ENCODE data around the gene ZDHHC20. TPM values are rescaled to one million over a fixed set of nuclear protein-coding genes. Genes with fewer than 3 reads are reported as not detected.

ZDHHC20 gene
- polyA plus RNA-seq, 12 donors, result 38.7 to 73.4 (median 53.3) TPM; not detected in 1

GRCh38 chr13:21362741-21363140, 96.4 kb downstream of the ZDHHC20 start:
- DNase-seq, result no peak

GRCh38 chr13:21361706-21362105, 97.4 kb downstream of the ZDHHC20 start:
- DNase-seq, result no peak

GRCh38 chr13:21361123-21361522, 98.0 kb downstream of the ZDHHC20 start:
- no peak for DNase-seq

- DNase-seq, result no peak
Observed at GRCh38 chr13:21360463-21360862, 98.6 kb downstream of the ZDHHC20 start.

GRCh38 chr13:21359855-21360254, 99.2 kb downstream of the ZDHHC20 start:
- DNase-seq, result no peak

- DNase-seq, result no peak
Observed at GRCh38 chr13:21355304-21355703, 103.8 kb downstream of the ZDHHC20 start.

- DNase-seq, result no peak
Observed at GRCh38 chr13:21354721-21355120, 104.4 kb downstream of the ZDHHC20 start.

- no peak for DNase-seq
Observed at GRCh38 chr13:21348488-21349120, 110.5 kb downstream of the ZDHHC20 start.

- no peak for DNase-seq
Observed at GRCh38 chr13:21347753-21348318, 111.3 kb downstream of the ZDHHC20 start.

- no peak for DNase-seq
Observed at GRCh38 chr13:21344662-21345176, 114.4 kb downstream of the ZDHHC20 start.

GRCh38 chr13:21343659-21344058, 115.4 kb downstream of the ZDHHC20 start:
- DNase-seq, result no peak

GRCh38 chr13:21342699-21343442, 116.2 kb downstream of the ZDHHC20 start:
- no peak for DNase-seq

GRCh38 chr13:21341637-21342422, 117.3 kb downstream of the ZDHHC20 start:
- no peak for DNase-seq

- no peak for DNase-seq
Observed at GRCh38 chr13:21338639-21339278, 120.3 kb downstream of the ZDHHC20 start.

GRCh38 chr13:21338156-21338555, 120.9 kb downstream of the ZDHHC20 start:
- no peak for DNase-seq

- DNase-seq, result no peak
Observed at GRCh38 chr13:21336609-21337349, 122.3 kb downstream of the ZDHHC20 start.

- DNase-seq, result no peak
Observed at GRCh38 chr13:21333186-21333585, 125.9 kb downstream of the ZDHHC20 start.

GRCh38 chr13:21330126-21330861, 128.8 kb downstream of the ZDHHC20 start:
- no peak for DNase-seq

- no peak for DNase-seq
Observed at GRCh38 chr13:21328836-21329477, 130.1 kb downstream of the ZDHHC20 start.

- DNase-seq, result no peak
Observed at GRCh38 chr13:21328201-21328600, 130.9 kb downstream of the ZDHHC20 start.

All from muscle of arm (tissue), 12 donors.